ENCODE data around the gene TRIM63.

The TRIM63 gene

GRCh38 chr1:26038904-26039303 lies 28.5 kb downstream of the TRIM63 start:
- H3K4me3 Mint-ChIP-seq, result no peak overlapping the region
- H3K9me3 Mint-ChIP-seq, result no peaks in the 10 kb centered on the region
- no peak overlapping the region for H3K27ac Mint-ChIP-seq
- peaks cover 21% of the 10 kb centered on the region for H3K4me1 Mint-ChIP-seq (ENCODE audit: low read depth)
- peaks cover 65% of the 10 kb centered on the region for H3K27me3 Mint-ChIP-seq
- intact Hi-C loops (cut with micrococcal nuclease), result loop anchor here (5.0 kb wide), 1 partner anchor 123 kb away; no protein-coding TSS in a partner anchor
- peaks cover 7% of the 10 kb centered on the region for H3K36me3 Mint-ChIP-seq (ENCODE audit: low read depth)

DNA sequence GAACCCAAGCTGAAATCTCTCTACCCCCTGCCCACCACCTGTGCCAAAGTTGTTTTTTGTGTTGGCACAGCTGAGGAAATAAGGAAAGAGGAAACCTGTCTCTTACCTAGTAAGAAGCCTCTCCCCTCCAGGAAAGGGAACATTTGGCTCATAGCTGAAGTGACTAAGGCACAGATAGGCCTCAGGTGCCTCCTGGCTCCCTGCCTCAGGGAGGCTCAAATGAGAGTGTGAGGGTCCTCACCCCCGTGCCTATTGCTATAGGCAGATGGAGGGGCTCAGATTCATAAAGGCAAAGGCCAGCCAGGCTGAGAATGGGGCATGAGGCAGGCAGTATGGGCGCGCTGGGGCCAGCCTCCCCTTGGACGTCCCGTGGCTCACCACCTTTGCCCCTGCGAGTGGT lies 29.0 kb downstream of the TRIM63 start:
- Mint-ChIP-seq H3K4me3 (no peak overlapping the region), H3K27me3 (peaks cover 65% of the 10 kb centered on the region), H3K27ac (no peak overlapping the region), H3K36me3 (ENCODE audit: low read depth) (peaks cover 7% of the 10 kb centered on the region), H3K9me3 (no peaks in the 10 kb centered on the region), H3K4me1 (ENCODE audit: low read depth) (peaks cover 21% of the 10 kb centered on the region)
- intact Hi-C loops (cut with micrococcal nuclease), result loop anchor here (5.0 kb wide), 1 partner anchor 124 kb away; no protein-coding TSS in a partner anchor

DNA sequence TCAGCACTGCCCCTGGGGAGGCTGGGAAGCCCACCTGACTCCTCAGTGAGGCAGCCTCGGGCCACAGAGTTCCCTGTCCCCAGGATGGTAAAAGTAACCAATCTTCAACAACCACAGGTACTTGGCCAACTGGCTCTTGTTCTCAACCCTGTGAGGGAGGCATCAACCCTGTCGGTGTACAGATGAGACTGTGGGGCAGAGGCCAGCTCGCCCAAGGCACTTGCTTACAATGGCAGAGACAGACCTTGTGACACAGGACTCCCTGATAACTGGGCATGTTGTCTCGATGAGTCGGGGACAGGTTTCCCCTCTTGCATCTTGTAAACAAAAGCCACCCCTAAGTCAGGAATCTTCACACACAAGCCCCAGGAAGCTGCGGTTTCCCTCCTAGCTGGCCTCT lies 29.5 kb downstream of the TRIM63 start:
- H3K4me3 Mint-ChIP-seq, result no peak overlapping the region

DNA sequence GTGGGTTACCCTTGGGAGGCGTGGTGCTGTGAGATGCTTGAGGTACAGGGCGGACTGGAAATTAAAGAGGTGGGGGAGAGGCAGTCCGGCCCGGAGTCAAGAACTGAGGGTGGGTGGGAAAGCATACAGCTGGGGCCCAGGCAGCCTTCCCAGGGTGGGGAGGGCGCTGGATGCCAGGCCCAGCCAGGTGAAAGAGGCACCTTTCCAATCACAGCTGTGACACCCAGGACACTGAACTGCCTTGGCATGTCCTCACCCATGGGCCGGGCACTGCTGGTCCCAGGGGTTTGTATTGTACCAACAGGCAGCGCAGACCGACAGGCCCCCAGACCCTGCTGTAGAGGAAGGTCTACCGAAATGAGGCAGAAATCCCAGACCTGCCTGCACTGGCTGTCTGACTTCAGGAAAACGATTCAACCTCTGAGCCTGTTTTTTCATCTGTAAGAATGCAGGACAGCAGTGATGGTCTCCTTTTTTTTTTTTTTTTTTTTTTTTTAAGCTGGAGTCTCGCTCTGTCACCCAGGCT lies 30.6 kb downstream of the TRIM63 start:
- peaks cover 7% of the 10 kb centered on the region for H3K36me3 Mint-ChIP-seq (ENCODE audit: low read depth)
- no peaks in the 10 kb centered on the region for H3K9me3 Mint-ChIP-seq
- H3K4me1 Mint-ChIP-seq (ENCODE audit: low read depth), result peaks cover 32% of the 10 kb centered on the region
- H3K27ac Mint-ChIP-seq, result no peak overlapping the region
- intact Hi-C loops (cut with micrococcal nuclease), result loop anchor here (5.0 kb wide), 1 partner anchor 125 kb away; no protein-coding TSS in a partner anchor
- H3K27me3 Mint-ChIP-seq, result peaks cover 62% of the 10 kb centered on the region
- H3K4me3 Mint-ChIP-seq, result no peak overlapping the region

More for the DNA sequence above, 29.5 kb downstream of the TRIM63 start:
- intact Hi-C loops (cut with micrococcal nuclease), result loop anchor here (5.0 kb wide), 1 partner anchor 124 kb away; no protein-coding TSS in a partner anchor
- peaks cover 60% of the 10 kb centered on the region for H3K27me3 Mint-ChIP-seq
- H3K27ac Mint-ChIP-seq, result no peak overlapping the region
- H3K9me3 Mint-ChIP-seq, result no peaks in the 10 kb centered on the region
- peaks cover 7% of the 10 kb centered on the region for H3K36me3 Mint-ChIP-seq (ENCODE audit: low read depth)
- H3K4me1 Mint-ChIP-seq (ENCODE audit: low read depth), result peaks cover 21% of the 10 kb centered on the region

- H3K27ac Mint-ChIP-seq, result peak overlapping the region; percentile 81
- H3K9me3 Mint-ChIP-seq, result no peaks in the 10 kb centered on the region
- H3K4me1 Mint-ChIP-seq (ENCODE audit: low read depth), result peaks cover 35% of the 10 kb centered on the region
- peaks cover 59% of the 10 kb centered on the region for H3K27me3 Mint-ChIP-seq
- peaks cover 7% of the 10 kb centered on the region for H3K36me3 Mint-ChIP-seq (ENCODE audit: low read depth)
- H3K4me3 Mint-ChIP-seq, result peak overlapping the region; percentile 93
- intact Hi-C loops (cut with micrococcal nuclease), result loop anchor here (5.0 kb wide), 1 partner anchor 126 kb away; no protein-coding TSS in a partner anchor
Measured at GRCh38 chr1:26035959-26036755, 31.3 kb downstream of the TRIM63 start.

- Mint-ChIP-seq H3K27ac (peak overlapping the region; percentile 81), H3K9me3 (no peaks in the 10 kb centered on the region), H3K36me3 (ENCODE audit: low read depth) (peaks cover 7% of the 10 kb centered on the region), H3K4me1 (ENCODE audit: low read depth) (peaks cover 41% of the 10 kb centered on the region), H3K4me3 (peak overlapping the region; percentile 93), H3K27me3 (peaks cover 63% of the 10 kb centered on the region)
- intact Hi-C loops (cut with micrococcal nuclease), result loop anchor here (5.0 kb wide), 1 partner anchor 127 kb away; no protein-coding TSS in a partner anchor
Measured at GRCh38 chr1:26035203-26035958, 32.0 kb downstream of the TRIM63 start.

DNA sequence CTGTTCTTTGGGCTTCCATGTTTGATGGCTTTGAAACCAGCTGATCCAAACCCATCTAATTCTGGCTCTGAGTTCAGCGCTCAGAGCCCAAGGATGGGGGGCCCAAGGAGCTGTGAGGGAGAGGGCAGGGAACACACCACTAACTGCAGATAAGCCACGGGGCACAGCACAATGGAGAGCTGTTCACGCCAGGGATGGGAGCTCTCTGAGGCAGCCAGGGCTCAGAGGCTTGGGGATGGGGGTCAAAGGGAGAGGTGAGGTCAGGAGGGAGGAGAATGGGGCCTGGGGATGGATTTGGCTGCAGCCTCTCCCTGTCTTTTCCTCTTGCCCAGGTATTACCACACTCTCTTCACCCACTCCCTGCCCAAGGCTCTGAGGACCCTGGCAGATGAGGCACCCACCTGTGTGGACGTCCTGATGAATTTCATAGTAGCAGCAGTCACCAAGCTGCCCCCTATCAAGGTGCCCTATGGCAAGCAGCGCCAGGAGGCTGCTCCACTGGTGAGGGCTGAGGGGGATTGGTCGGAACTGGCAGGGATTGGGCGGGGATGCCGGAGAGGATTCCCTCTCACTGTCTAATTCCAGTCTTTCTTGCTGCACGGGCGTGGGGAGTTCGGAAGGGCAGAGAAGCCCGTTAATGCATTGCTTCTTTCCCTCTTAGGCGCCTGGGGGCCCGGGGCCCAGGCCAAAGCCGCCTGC lies 32.8 kb downstream of the TRIM63 start:
- peaks cover 41% of the 10 kb centered on the region for H3K4me1 Mint-ChIP-seq (ENCODE audit: low read depth)
- intact Hi-C loops (cut with micrococcal nuclease), result loop anchor here (5.0 kb wide), 1 partner anchor 128 kb away; no protein-coding TSS in a partner anchor
- no peaks in the 10 kb centered on the region for H3K9me3 Mint-ChIP-seq
- H3K36me3 Mint-ChIP-seq (ENCODE audit: low read depth), result peaks cover 7% of the 10 kb centered on the region
- H3K27me3 Mint-ChIP-seq, result peaks cover 61% of the 10 kb centered on the region
- peak overlapping the region; percentile 93 for H3K4me3 Mint-ChIP-seq
- H3K27ac Mint-ChIP-seq, result peak overlapping the region; percentile 81

GRCh38 chr1:26032656-26033357 lies 34.6 kb downstream of the TRIM63 start:
- Mint-ChIP-seq H3K36me3 (ENCODE audit: low read depth) (peaks cover 7% of the 10 kb centered on the region), H3K27me3 (peaks cover 57% of the 10 kb centered on the region), H3K9me3 (no peaks in the 10 kb centered on the region), H3K4me1 (ENCODE audit: low read depth) (peaks cover 56% of the 10 kb centered on the region), H3K4me3 (no peak overlapping the region), H3K27ac (peak overlapping the region; percentile 11)
- intact Hi-C loops (cut with micrococcal nuclease), result no loop called here

- peaks cover 7% of the 10 kb centered on the region for H3K36me3 Mint-ChIP-seq (ENCODE audit: low read depth)
- H3K9me3 Mint-ChIP-seq, result no peaks in the 10 kb centered on the region
- intact Hi-C loops (cut with micrococcal nuclease), result no loop called here
- no peak overlapping the region for H3K4me3 Mint-ChIP-seq
- H3K27me3 Mint-ChIP-seq, result peaks cover 51% of the 10 kb centered on the region
- H3K27ac Mint-ChIP-seq, result peak overlapping the region; percentile 11
- peaks cover 67% of the 10 kb centered on the region for H3K4me1 Mint-ChIP-seq (ENCODE audit: low read depth)
Measured at GRCh38 chr1:26031611-26032220, 35.7 kb downstream of the TRIM63 start.

DNA sequence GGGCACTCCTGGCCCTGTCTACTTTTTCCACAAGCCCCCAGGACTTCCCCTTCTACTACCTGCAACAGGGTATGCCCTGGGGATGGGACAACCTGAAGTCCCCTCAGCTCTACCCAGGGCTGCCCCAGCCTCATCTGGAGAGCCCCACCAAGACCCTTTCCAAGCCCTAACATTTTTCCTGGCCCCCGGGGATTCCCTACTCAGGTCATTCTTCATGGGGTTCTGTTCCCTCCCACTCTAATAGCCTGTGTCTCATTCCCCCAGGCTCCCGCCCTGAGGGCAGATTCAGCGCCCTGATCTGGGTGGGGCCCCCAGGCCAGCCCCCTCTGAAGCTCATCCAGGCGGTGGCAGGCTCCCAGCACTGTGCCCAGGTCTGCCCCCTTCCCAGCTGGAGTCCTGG lies 36.2 kb downstream of the TRIM63 start:
- no peak overlapping the region for H3K4me3 Mint-ChIP-seq
- peaks cover 7% of the 10 kb centered on the region for H3K36me3 Mint-ChIP-seq (ENCODE audit: low read depth)
- no peaks in the 10 kb centered on the region for H3K9me3 Mint-ChIP-seq
- no peak overlapping the region for H3K27ac Mint-ChIP-seq
- H3K4me1 Mint-ChIP-seq (ENCODE audit: low read depth), result peaks cover 69% of the 10 kb centered on the region
- peaks cover 47% of the 10 kb centered on the region for H3K27me3 Mint-ChIP-seq
- intact Hi-C loops (cut with micrococcal nuclease), result no loop called here

- Mint-ChIP-seq H3K4me3 (no peak overlapping the region), H3K27ac (no peak overlapping the region), H3K9me3 (no peaks in the 10 kb centered on the region), H3K36me3 (ENCODE audit: low read depth) (no peaks in the 10 kb centered on the region), H3K27me3 (peaks cover 44% of the 10 kb centered on the region), H3K4me1 (ENCODE audit: low read depth) (peaks cover 57% of the 10 kb centered on the region)
- intact Hi-C loops (cut with micrococcal nuclease), result no loop called here
Measured at GRCh38 chr1:26029864-26030481, 37.5 kb downstream of the TRIM63 start.

DNA sequence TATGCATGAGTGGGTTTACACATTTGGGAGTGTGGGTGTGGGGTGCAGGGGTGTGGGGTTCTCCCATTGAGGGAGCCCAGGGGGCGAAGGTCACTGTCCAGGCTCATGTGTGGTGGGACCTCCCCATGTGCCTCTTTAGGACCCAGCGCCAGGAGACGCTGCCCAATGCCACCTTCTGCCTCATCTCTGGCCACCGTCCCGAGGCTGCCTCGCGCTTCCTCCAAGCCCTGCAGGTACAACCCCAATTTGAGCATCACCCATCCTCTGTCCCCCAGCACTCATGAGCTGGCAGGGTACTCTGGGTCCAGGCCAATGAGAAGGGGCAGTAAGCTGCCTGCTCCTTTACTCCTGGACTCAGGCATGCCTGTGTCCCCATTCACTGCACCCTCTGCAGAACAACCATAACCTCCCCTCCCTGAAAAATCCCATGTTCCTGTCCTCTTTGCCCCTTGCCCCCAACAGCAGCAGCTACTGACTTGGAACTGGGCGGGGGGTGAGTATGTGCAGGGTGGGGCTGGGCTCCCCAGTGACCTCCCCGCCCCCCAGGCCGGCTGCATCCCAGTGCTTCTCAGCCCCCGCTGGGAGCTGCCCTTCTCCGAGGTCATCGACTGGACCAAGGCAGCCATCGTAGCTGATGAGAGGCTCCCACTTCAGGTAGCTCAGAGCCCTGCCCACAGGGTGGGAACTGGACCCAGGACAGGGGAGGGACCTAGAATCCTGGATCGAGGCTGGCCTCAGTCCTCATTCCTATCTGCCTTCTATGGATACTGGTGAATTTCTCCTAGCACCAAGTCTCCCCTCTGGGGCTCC lies 38.2 kb downstream of the TRIM63 start:
- no peaks in the 10 kb centered on the region for H3K9me3 Mint-ChIP-seq
- H3K36me3 Mint-ChIP-seq (ENCODE audit: low read depth), result no peaks in the 10 kb centered on the region
- peaks cover 50% of the 10 kb centered on the region for H3K4me1 Mint-ChIP-seq (ENCODE audit: low read depth)
- intact Hi-C loops (cut with micrococcal nuclease), result no loop called here
- no peak overlapping the region for H3K27ac Mint-ChIP-seq
- H3K4me3 Mint-ChIP-seq, result no peak overlapping the region
- H3K27me3 Mint-ChIP-seq, result peaks cover 40% of the 10 kb centered on the region

Data from dendritic cell treated with granulocyte-macrophage colony-stimulating factor and Interleukin-4, amounts not matched to agents 40 ng/mL and 50 ng/mL, for 4 days (primary cell).